ENCODE measurements around the gene NFKB2.

GRCh38 chr10:102418622-102419268 is 23.2 kb downstream of the NFKB2 start, which contains the start of gene PSD:
- TF ChIP-seq CTCF (IDR thresholded peaks at IDR 0.05) (no peak), POLR2A (IDR thresholded peaks at IDR 0.05) (no peak)

Measured in Peyer's patch (tissue), 4 donors.